H1 (cell line): Measurements from ENCODE around the gene RAP2B. TPM values are rescaled to one million over a fixed set of nuclear protein-coding genes. Genes with fewer than 3 reads are reported as not detected.
A peak's percentile ranks its signal among the peaks of the same experiment; 100 is the strongest.

Experiments
- CTCF ChIA-PET: fragments of 300-600 bp; sonication (Branson Sonifier 250); formaldehyde crosslinking; loops from one replicate; lab custom pipeline; 2021; ENCODE audit not compliant: partially characterized antibody; lab: Charles Lee
- POLR2A ChIA-PET: fragments of 300-600 bp; sonication (Branson Sonifier 250); formaldehyde crosslinking; loops from one replicate; lab custom pipeline; 2021; ENCODE audit warnings: inconsistent platforms; ENCODE audit not compliant: partially characterized antibody; lab: Charles Lee
- DNase-seq, 2 experiments: peaks; one replicate each; pipeline versions ENCODE4 v3.0.0 to v3.0.0-alpha.2; 2010 to 2022; ENCODE audit warnings: low spot score in 2 of 2, low read depth in 1 of 2, mixed read lengths in 1 of 2
- FAIRE-seq: peaks from 2 replicates; lab custom pipeline; 2011; peaks lifted over from hg19 to GRCh38; lab: Jason Lieb, UNC
- H2AFZ ChIP-seq: 2 replicates; pipeline ENCODE4 v1.8.1; 2012; ENCODE audit warnings: low read length, inconsistent platforms
- H2AK5ac ChIP-seq: 2 replicates; pipeline ENCODE4 v1.6.1; 2013; ENCODE audit warnings: low read depth, low read length
- H2BK120ac ChIP-seq: replicated peaks from 2 replicates; pipeline ENCODE3; 2013; ENCODE audit warnings: low read depth, low read length, inconsistent platforms
- H2BK12ac ChIP-seq: 2 replicates; pipeline ENCODE4 v1.6.1; 2013; ENCODE audit warnings: low read depth, low read length
- H2BK15ac ChIP-seq: 2 replicates; pipeline ENCODE4 v1.6.1; 2013; ENCODE audit warnings: low read length
- H2BK20ac ChIP-seq: 2 replicates; pipeline ENCODE4 v1.6.1; 2013; ENCODE audit warnings: low read length
- H2BK5ac ChIP-seq: 2 replicates; pipeline ENCODE4 v1.6.1; 2013; ENCODE audit warnings: low read depth, low read length
- H3K14ac ChIP-seq: 2 replicates; pipeline ENCODE4 v1.6.1; 2013; ENCODE audit warnings: inconsistent platforms; ENCODE audit not compliant: insufficient read length
- H3K18ac ChIP-seq: 2 replicates; pipeline ENCODE4 v1.6.1; 2013; ENCODE audit warnings: low read length; ENCODE audit errors: extremely low read depth
- H3K23ac ChIP-seq: 2 replicates; pipeline ENCODE4 v1.6.1; 2013; ENCODE audit warnings: inconsistent platforms; ENCODE audit not compliant: insufficient read length
- H3K23me2 ChIP-seq: 2 replicates; pipeline ENCODE4 v1.6.1; 2013; ENCODE audit warnings: low read depth, low read length
- H3K27ac ChIP-seq: 2 replicates; pipeline ENCODE4 v1.6.1; 2011; ENCODE audit warnings: low read depth, low read length, inconsistent platforms
- H3K27me3 ChIP-seq, 4 experiments: replicated peaks in 1 of 4; 1 replicate in 1 of 4; 2 replicates in 3 of 4; pipeline versions ENCODE4 v1.6.1 to v1.8.1; 2011 to 2013; ENCODE audit warnings: low read length in 3 of 4, mild to moderate bottlenecking in 3 of 4, inconsistent platforms in 2 of 4, mixed read lengths in 2 of 4, moderate library complexity in 1 of 4; ENCODE audit not compliant: control insufficient read depth in 3 of 4, insufficient read depth in 3 of 4; ENCODE audit errors: extremely low read depth in 1 of 4
- H3K36me3 ChIP-seq, 4 experiments: 2 replicates each; pipeline versions ENCODE4 v1.6.1 to v1.8.1; 2011 to 2013; ENCODE audit warnings: mild to moderate bottlenecking in 4 of 4, low read length in 3 of 4, moderate library complexity in 2 of 4, control low read depth in 1 of 4, inconsistent platforms in 1 of 4; ENCODE audit not compliant: insufficient read depth in 4 of 4, control insufficient read depth in 2 of 4
- H3K4ac ChIP-seq: replicated peaks from 2 replicates; pipeline ENCODE3; 2013; ENCODE audit warnings: low read length, low read depth, mixed read lengths, inconsistent platforms; ENCODE audit not compliant: insufficient read length
- H3K4me1 ChIP-seq, 4 experiments: replicated peaks in 1 of 4; 1 replicate in 1 of 4; 2 replicates in 3 of 4; pipeline versions ENCODE4 v1.6.1 to v1.8.1; 2011 to 2013; ENCODE audit warnings: low read length in 3 of 4, inconsistent platforms in 2 of 4, mixed read lengths in 1 of 4; ENCODE audit not compliant: insufficient read depth in 4 of 4, control insufficient read depth in 3 of 4
- H3K4me2 ChIP-seq, 2 experiments: 2 replicates each; pipeline versions ENCODE4 v1.6.1 to v1.8.1; 2011 to 2013; ENCODE audit warnings: low read depth in 2 of 2, low read length in 2 of 2, control low read depth in 1 of 2, inconsistent platforms in 1 of 2, mild to moderate bottlenecking in 1 of 2; ENCODE audit not compliant: insufficient read depth in 1 of 2
- H3K4me3 ChIP-seq, 4 experiments: fragments of 200-600, 300-600 bp in 1 of 4; sonication (generic), shearing (Covaris generic), sonication (Bioruptor Twin) in 1 of 4; 2 replicates each; pipeline versions ENCODE4 v1.5.1 to v1.8.1; 2011 to 2016; ENCODE audit warnings: low read length in 4 of 4, low read depth in 3 of 4, control low read depth in 2 of 4, inconsistent platforms in 2 of 4, mild to moderate bottlenecking in 2 of 4, mixed read lengths in 1 of 4, moderate library complexity in 1 of 4; ENCODE audit not compliant: insufficient read depth in 2 of 4; ENCODE audit errors: extremely low read depth in 1 of 4
- H3K56ac ChIP-seq: replicated peaks from 2 replicates; pipeline ENCODE3; 2013; ENCODE audit warnings: low read depth, mild to moderate bottlenecking, mixed read lengths, low read length, inconsistent platforms; ENCODE audit not compliant: insufficient read length
- H3K79me1 ChIP-seq: 2 replicates; pipeline ENCODE4 v1.6.1; 2013; ENCODE audit warnings: low read depth, low read length, control low read depth
- H3K79me2 ChIP-seq, 2 experiments: 2 replicates each; pipeline versions ENCODE4 v1.6.1 to v1.8.1; 2012 to 2013; ENCODE audit warnings: low read length in 2 of 2, mild to moderate bottlenecking in 2 of 2, inconsistent platforms in 1 of 2; ENCODE audit not compliant: insufficient read depth in 2 of 2, control insufficient read depth in 1 of 2
- H3K9ac ChIP-seq, 4 experiments: replicated peaks in 1 of 4; 1 replicate in 1 of 4; 2 replicates in 3 of 4; pipeline versions ENCODE4 v1.6.1 to v1.8.1; 2011 to 2013; ENCODE audit warnings: low read depth in 3 of 4, low read length in 3 of 4, control low read depth in 2 of 4, mild to moderate bottlenecking in 2 of 4, moderate library complexity in 2 of 4, inconsistent platforms in 1 of 4; ENCODE audit errors: extremely low read depth in 1 of 4
- H3K9me3 ChIP-seq, 2 experiments: 2 replicates each; pipeline versions ENCODE4 v1.6.1 to v1.8.1; 2012 to 2013; ENCODE audit warnings: mild to moderate bottlenecking in 2 of 2, moderate library complexity in 2 of 2, control low read depth in 1 of 2, inconsistent platforms in 1 of 2, low read depth in 1 of 2, low read length in 1 of 2, mixed read lengths in 1 of 2; ENCODE audit not compliant: insufficient read depth in 2 of 2
- H4K20me1 ChIP-seq, 2 experiments: replicated peaks in 1 of 2; 2 replicates each; pipeline versions ENCODE3 to v1.8.1; 2011 to 2013; ENCODE audit warnings: inconsistent platforms in 2 of 2, low read length in 2 of 2, mild to moderate bottlenecking in 1 of 2; ENCODE audit not compliant: insufficient read depth in 2 of 2, control insufficient read depth in 1 of 2
- H4K5ac ChIP-seq: 2 replicates; pipeline ENCODE4 v1.6.1; 2013; ENCODE audit warnings: low read length, low read depth, mixed read lengths, inconsistent platforms; ENCODE audit not compliant: insufficient read length
- H4K8ac ChIP-seq: 2 replicates; pipeline ENCODE4 v1.8.0; 2013; ENCODE audit warnings: mild to moderate bottlenecking, moderate library complexity, low read length, inconsistent platforms; ENCODE audit not compliant: insufficient read depth; ENCODE audit errors: extremely low read depth
- H4K91ac ChIP-seq: replicated peaks from 2 replicates; pipeline ENCODE3; 2013; ENCODE audit warnings: low read length, mixed read lengths, inconsistent platforms; ENCODE audit not compliant: insufficient read length
- JUND ChIP-seq: IDR thresholded peaks from 2 replicates; pipeline ENCODE4 v1.6.1; 2011; ENCODE audit warnings: mild to moderate bottlenecking, improper control_type of control experiment, low read length
- PHF8 ChIP-seq: fragments of 200-600 bp; sonication (generic); conservative IDR thresholded peaks from 2 replicates; pipeline ENCODE4 v1.7.1; 2012; ENCODE audit warnings: low read depth, mild to moderate bottlenecking, inconsistent platforms, low read length, moderate library complexity
- RFX5 ChIP-seq: IDR thresholded peaks from 2 replicates; pipeline ENCODE4 v1.6.1; 2011; ENCODE audit warnings: low read depth, low read length, improper control_type of control experiment, borderline replicate concordance
- RXRA ChIP-seq: IDR thresholded peaks from 2 replicates; pipeline ENCODE4 v1.6.1; 2011; ENCODE audit warnings: low read depth, mild to moderate bottlenecking, low read length, moderate library complexity; ENCODE audit not compliant: insufficient read depth
- WGBS, 2 experiments: shearing (Covaris generic) in 1 of 2; methylation state at CpG; one replicate each; pipeline versions ENCODE4 v1.1.6 to v1.1.7; 2013 to 2015; ENCODE audit warnings: low lambda C conversion rate in 2 of 2, mixed read lengths in 2 of 2, inconsistent platforms in 1 of 2, low coverage in 1 of 2, missing lambda C conversion rate in 1 of 2; ENCODE audit not compliant: insufficient replicate concordance in 2 of 2, insufficient coverage in 1 of 2, insufficient read length in 1 of 2; ENCODE audit errors: extremely low coverage in 1 of 2, missing lambda C conversion rate in 1 of 2; 5-methylcytosine and 5-hydroxymethylcytosine counted together
- polyA plus RNA-seq, 7 experiments: library from polyadenylated mRNA; depleted of rRNA in 3 of 7; stranded (reverse) in 5 of 7; unstranded in 2 of 7; fragments of >200 nt in 5 of 7; fragments of 200-250 nt in 2 of 7; gene quantifications; 1 replicate in 5 of 7; 2 replicates in 1 of 7; 4 replicates in 1 of 7; pipeline versions ENCODE4 v1.2.1 to v1.2.3, GENCODE V29; 2011 to 2013; ENCODE audit warnings: missing spikeins in 2 of 7, mixed read lengths in 2 of 7
- total RNA-seq: library from RNA; stranded (reverse); fragmentation: NEBNext Ultra II Directional; extraction: Animal tissue kit (Norgen Biotek cat#: 25700); gene quantifications from 2 replicates; pipeline ENCODE4 v1.2.1, GENCODE V29; 2021
- TF ChIP-seq, protein P1 (sequence below), 3 experiments: IDR thresholded peaks; 1 replicate in 2 of 3; 2 replicates in 1 of 3; pipeline versions ENCODE4 v1.5.1 to v1.6.1; 2011; ENCODE audit warnings: low read length in 3 of 3, mild to moderate bottlenecking in 3 of 3, inconsistent platforms in 2 of 3, low read depth in 1 of 3, moderate library complexity in 1 of 3; ENCODE audit not compliant: insufficient read depth in 1 of 3; ENCODE audit errors: control extremely low read depth in 1 of 3

RAP2B gene
- total and polyA plus RNA-seq, 2 of the 8 experiments (the other 6 are each of a cell fraction or from before 2014, with no cell fraction given), result 7.5 to 20.3 TPM

- no peak overlapping the region for H2AFZ ChIP-seq
- FAIRE-seq, result peak; percentile 36
Observed at GRCh38 chr3:153215966-153216365, 53.9 kb downstream of the RAP2B start.

More at GRCh38 chr3:153215966-153216365, 53.9 kb downstream of the RAP2B start:
- H3K56ac ChIP-seq, result no peak overlapping the region
- H4K8ac ChIP-seq, result no peak overlapping the region
- no peak overlapping the region for H2BK5ac ChIP-seq
- no peak overlapping the region for H2AK5ac ChIP-seq
- no peak overlapping the region for H3K4me2 ChIP-seq
- H2BK20ac ChIP-seq, result no peak overlapping the region
- H3K79me2 ChIP-seq, result no peaks in the 10 kb centered on the region
- H4K91ac ChIP-seq, result no peak overlapping the region
- H3K9ac ChIP-seq, result no peak overlapping the region
- no peaks in the 10 kb centered on the region for H3K79me1 ChIP-seq
- no peaks in the 10 kb centered on the region for H3K4me1 ChIP-seq
- WGBS, 2 experiments, result 83% methylated on average over 5 of the region's 5 CpGs; no CpG with 5 or more reads in 1 of the 2 experiments
- H2BK12ac ChIP-seq, result no peak overlapping the region
- POLR2A ChIA-PET, result no interaction called here
- H2BK120ac ChIP-seq, result no peak overlapping the region
- no peaks in the 10 kb centered on the region for H3K23me2 ChIP-seq
- no peaks in the 10 kb centered on the region for H3K9me3 ChIP-seq
- H3K27me3 ChIP-seq, result peaks cover 0 to 1% (median 0%) of the 10 kb centered on the region in 4 experiments; a peak in 1 of 7 replicates
- no peak overlapping the region for H4K5ac ChIP-seq
- H3K23ac ChIP-seq, result no peak overlapping the region
- H3K4ac ChIP-seq, result no peak overlapping the region
- no peak overlapping the region for H3K14ac ChIP-seq
- H4K20me1 ChIP-seq, result no peaks in the 10 kb centered on the region
- CTCF ChIA-PET, result interaction anchor here (1.5 kb wide), 1 partner anchor 74 kb away, joined by 3 read pairs; no protein-coding TSS in a partner anchor
- H3K4me3 ChIP-seq, result no peak overlapping the region
- no peak overlapping the region for H3K27ac ChIP-seq
- no peak for DNase-seq
- TF ChIP-seq, protein P1, sequence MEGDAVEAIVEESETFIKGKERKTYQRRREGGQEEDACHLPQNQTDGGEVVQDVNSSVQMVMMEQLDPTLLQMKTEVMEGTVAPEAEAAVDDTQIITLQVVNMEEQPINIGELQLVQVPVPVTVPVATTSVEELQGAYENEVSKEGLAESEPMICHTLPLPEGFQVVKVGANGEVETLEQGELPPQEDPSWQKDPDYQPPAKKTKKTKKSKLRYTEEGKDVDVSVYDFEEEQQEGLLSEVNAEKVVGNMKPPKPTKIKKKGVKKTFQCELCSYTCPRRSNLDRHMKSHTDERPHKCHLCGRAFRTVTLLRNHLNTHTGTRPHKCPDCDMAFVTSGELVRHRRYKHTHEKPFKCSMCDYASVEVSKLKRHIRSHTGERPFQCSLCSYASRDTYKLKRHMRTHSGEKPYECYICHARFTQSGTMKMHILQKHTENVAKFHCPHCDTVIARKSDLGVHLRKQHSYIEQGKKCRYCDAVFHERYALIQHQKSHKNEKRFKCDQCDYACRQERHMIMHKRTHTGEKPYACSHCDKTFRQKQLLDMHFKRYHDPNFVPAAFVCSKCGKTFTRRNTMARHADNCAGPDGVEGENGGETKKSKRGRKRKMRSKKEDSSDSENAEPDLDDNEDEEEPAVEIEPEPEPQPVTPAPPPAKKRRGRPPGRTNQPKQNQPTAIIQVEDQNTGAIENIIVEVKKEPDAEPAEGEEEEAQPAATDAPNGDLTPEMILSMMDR (IDR thresholded peaks at IDR 0.05; ENCODE audit: control extremely low read depth in 1 of 3, insufficient read depth in 1 of 3, low read depth in 1 of 3, low read length in 3 of 3), result no peak
- no peak for TF ChIP-seq RFX5
- no peak for TF ChIP-seq PHF8
- TF ChIP-seq RXRA, result no peak
- no peak for TF ChIP-seq JUND
- H3K18ac ChIP-seq, result no peak overlapping the region
- no peak overlapping the region for H2BK15ac ChIP-seq
- H3K36me3 ChIP-seq, result no peaks in the 10 kb centered on the region
